ENCODE data around the gene PTS.
"Not testable (repeated sequence)": the region's sequence is repeated elsewhere in the genome, so short reads cannot be mapped to it uniquely, and the experiment has no call there.

PTS gene

DNA sequence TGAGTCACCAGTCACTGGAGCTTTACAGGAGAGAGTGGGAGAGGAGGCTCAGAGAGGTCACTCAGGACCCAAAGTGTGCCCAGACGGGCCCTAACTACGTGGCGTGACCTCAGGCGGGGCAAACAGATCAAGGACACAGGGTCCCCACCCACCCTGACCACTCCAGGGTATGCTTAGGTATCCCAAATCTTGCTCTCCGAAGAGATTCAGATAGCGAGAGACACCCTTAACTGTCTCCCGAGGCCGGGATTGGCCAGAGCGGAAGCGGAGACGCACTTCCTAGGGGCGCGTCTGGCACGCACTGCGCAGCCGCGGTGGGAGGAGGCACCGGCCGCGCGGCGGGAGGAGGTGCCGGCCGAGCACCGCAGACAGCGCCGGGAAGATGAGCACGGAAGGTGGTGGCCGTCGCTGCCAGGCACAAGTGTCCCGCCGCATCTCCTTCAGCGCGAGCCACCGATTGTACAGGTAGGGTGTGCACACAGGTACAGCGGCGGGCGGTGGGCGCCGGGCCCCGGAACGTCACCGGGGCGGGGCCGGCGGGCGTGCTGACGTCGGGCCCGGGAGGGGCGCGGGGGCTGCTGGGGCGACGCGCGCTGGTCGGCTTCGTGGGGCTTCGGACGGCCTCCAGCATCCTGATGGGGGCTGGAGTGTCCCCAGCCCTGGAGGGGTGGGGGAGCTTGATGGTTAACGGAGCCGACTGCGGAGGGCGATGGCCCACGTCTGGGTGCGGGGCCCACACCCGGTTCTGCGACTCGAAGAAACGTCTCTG, at the start of gene PTS:
TSS of gene PTS (plus strand) at position 367 of the 769 bp plus-strand sequence. CDS start at position 383, 16 bp downstream.
- DNase-seq, result peak; percentile 79

DNA sequence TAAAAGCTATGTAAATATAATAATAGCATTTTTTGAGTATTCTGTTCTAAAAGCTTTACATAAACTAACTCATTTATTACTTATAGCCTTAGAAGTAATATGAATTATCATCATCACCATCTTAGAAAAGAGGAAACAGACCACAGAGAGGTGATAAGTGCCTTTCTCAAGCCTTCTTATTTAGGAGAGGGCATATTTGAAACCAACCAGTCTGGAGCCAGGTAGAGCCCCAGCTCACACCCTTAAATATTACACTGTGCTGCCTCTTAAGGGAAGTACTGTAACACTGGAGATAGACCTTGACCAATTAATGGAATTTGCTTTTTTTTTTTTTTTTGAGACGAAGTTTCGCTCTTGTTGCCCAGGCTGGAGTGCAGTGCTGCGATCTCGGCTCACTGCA, 48.6 kb upstream of the PTS start:
- DNase-seq, result no peak

DNA sequence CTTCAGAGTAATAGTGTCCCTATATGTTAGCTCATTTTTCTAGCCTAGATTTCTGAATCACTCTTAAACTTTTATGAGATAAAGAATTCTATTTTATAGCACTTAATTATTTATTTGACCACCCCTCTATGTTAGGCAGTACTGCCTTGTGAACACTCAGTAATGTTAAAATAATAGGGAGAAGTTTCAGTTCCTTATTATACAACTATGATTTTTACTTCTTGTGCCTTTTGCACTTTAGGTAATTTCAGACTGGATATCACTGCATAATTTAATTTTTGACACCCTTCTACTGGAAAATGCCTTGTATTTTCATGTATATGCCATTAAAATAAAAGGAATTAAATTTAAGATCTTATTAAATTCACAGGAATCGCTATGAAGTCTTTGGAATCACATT, 47.8 kb upstream of the PTS start:
- no peak for DNase-seq

DNA sequence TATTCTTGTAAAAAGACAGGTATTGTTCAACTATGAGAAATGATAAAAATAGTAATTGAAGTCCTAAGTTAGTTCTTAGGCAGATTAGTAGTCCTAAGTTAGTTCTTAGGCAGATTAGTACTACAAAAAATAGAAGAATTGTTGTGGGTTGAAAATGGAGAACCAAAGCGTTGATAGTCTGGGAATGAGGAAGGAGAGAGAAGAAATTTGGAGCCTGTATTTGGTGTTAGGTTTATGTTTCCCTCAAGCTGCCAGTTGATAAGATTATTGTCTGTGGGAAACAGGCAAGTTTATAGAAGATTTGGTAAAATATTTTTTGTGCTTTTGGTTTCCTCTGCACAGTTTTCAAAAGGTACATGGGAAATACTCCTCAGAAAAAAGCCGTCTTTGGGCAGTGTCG, 47.3 kb upstream of the PTS start:
- no peak for DNase-seq

DNA sequence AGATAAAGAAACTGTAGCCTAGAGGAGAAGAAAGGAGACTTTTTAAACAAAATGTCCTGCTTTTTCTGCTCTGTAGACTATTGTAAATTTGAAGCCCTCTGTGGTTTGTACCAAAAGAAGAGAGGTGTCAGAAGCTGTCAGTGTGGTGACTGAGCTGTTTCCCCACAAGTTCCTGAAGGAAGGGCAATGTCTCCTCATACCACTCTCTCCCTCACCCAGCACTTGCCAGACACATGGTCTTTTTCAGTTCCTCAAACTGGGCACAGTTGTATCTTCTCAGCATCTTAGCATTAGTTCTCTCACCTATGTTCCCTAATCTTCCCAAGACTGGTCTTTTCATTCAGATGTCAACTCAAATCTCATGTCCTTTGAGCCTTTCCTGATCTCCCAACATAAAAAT, 46.6 kb upstream of the PTS start:
- peak; percentile 84 for DNase-seq

DNA sequence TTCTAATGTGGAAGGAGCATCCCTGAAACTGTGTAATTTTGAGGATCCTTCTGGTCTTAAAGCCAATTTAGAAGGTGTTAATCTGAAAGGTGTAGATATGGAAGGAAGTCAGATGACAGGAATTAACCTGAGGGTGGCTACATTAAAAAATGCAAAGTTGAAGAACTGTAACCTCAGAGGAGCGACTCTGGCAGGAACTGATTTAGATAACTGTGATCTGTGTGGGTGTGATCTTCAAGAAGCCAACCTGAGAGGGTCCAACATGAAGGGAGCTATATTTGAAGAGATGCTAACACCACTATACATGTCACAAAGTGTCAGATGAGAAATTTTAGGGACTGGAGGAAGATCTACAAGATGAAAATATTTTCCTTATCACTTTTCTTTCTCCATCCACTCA, 43.4 kb upstream of the PTS start:
- no peak for DNase-seq

DNA sequence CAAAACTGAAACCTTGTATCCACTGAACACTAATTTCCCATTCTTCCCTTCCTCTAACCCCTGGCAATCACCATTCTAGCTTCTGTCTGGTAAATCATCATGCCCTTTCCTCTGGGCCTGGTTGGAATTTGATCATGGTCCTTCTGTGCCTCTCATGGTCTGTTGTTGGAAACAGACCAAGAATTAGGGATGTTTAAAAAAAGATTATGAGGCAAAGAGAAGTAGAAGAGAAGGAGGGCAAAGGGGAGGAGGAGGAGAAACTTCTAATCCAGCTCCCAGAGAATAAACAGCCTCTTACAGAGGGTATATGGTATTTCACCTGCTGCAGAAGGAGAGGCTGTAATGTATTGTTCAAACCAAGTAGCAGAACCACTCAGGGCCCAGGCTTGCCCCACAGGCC, 40.3 kb upstream of the PTS start:
- no peak for DNase-seq

DNA sequence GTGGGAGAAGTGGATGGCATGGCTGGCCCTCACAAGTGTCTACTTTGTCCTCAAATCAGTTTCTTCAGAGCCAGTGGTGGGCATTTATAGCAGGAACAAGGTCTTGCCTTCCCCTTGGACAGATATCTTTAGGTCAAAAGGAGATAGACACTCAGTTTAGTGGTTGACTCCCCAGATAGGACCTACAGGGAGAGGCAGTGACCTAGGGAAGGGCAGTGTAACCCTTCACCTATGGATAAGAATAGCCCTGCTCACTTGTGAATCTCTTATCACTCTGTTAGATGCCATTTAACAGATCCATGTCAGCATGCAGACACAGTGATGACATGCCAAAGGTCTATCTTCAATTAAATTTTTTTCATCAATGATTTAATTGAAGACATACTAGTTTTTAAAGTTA, 39.9 kb upstream of the PTS start:
- no peak for DNase-seq

DNA sequence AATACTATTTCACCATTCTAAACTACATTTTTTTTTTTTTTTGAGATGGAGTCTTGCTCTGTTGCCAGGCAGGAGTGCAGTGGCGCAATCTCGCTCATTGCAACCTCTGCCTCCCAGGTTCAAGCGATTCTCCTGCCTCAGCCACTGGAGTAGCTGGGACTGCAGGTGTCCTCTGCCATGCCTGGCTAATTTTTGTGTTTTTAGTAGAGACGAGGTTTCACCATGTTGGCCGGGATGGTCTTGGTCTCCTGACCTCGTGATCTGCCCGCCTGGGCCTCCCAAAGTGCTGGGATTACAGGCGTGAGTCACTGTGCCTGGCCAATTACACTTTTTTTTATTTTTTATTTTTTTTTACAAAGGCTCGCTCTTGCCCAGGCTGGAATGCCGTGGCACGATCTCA, 31.1 kb upstream of the PTS start:
- not testable (repeated sequence) for DNase-seq

DNA sequence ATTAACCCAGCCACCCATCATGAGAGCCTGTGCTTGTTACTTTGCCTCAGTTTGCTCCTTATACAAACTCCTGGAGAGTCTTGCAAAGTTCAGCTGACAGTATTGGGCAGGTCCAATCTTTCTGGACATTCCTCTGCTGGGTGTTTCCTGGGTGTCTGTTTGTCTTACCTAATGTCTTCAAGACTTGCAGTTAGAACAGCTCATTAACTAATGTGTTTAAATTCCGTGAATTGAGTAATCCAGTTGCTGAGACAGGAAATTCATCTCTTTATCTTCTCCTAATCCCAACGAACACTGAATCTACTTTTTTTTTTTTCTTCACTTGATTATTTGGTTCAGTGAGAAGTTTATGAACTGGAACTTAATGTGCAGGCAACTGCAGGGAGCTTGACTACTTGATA, 30.3 kb upstream of the PTS start:
- no peak for DNase-seq

DNA sequence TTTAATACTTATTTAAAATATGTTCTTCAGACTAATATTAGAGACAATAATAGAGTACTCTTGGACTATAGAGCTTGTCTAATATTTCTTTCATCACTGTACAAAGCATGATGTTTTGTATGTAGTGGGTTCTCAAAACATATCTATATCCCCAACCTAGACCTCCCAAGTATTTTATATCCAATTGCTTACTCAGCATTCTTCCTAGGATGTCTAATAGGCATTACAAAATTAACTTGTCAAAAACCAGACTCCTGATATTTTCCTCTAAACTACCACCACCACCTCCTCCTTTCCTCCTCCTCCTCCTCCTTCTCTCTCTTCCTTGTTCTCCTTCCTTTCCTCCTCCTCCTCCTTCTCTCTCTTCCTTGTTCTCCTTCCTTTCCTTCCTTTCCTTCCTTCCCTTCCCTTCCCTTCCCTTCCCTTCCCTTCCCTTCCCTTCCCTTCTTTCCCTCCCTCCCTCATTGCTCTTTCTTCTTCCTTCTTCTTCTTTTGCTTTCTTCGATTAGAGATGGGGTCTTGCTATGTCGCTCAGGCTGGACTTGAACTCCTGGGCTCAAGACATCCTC, 29.6 kb upstream of the PTS start:
- no peak for DNase-seq

DNA sequence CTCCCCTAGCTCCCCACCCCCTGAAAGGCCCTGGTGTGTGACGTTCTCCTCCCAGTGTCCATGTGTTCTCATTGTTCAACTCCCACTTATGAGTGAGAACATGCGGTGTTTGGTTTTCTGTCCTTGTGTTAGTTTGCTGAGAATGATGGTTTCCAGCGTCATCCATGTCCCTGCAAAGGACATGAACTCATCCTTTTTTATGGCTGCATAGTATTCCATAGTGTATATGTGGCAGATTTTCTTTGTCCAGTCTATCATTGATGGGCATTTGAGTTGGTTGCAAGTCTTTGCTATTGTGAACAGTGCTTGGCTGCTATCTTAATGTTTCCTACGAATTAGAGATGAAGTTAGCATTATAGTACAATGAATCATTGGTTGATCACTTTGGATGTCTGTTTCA, 27.1 kb upstream of the PTS start:
- not testable (repeated sequence) for DNase-seq

DNA sequence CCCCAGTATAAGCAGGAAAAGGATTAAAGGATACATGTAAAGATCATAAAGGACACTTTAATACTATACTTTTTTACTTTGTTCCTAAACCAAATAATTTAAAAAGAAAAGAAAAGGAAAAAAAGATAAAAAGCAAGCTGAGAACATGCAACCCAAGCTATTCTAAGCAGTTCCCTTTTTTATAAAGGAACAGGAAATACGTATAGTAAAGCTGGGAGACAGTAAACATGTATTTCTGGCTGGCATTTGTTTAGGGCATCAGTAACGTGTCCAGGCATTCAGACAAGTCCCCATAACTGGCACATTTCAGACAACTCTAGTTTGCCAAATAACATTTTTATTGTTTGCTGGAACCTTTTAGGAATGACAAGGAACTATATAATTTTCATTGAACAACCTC, 26.0 kb upstream of the PTS start:
- no peak for DNase-seq

DNA sequence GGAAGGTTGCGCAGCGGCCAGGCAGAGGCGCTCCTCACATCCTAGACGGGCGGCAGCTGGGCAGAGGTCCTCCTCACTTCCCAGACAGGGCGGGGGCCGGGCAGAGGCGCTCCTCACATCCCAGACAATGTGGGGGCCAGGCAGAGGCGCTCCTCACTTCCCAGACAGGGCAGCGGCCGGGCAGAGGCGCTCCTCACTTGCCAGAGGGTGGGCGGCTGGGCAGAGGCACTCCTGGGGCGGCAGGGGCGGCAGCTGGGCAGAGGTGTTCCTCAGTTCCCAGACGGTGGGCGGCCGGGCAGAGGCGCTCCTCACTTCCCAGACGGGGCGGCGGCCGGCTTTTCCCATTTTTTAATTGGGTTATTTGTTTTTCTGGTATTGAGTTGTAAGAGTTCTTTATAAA, 20.2 kb upstream of the PTS start:
- no peak for DNase-seq

DNA sequence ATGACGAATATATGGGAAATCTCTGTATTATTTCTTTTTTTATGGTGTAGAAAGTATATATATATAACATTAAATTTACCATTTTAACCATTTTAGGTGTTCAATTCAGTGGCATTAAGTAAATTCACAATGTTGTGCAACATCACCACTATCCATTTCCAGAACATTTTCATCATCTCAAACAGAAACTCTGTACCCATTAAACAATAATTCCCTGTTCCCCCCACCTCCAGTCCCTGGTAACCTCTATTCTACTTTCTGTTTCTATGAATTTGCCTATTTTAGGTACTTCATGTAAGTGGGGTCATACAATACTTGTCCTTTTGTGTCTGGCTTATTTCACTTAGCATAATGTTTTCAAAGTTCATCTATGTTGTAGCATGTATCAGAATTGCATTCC, 15.3 kb upstream of the PTS start:
- DNase-seq, result no peak

DNA sequence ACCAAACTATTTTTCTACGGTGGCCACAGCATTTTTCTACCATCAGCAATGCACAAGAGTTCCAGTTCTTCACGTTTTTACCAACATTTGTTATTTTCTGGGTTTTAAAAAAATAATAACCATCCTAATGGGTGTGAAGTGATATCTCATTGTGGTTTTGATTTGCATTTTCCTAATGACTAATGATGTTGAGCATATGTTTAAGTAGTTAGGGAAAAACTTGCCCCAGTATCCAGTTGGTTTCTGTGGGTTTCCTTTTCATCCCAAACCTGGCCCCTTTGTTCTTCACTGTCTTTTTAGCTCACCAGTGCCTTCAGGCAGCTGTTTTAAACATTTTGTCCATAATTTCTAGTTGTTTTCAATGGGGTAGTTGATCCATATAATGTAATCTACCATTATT, 14.7 kb upstream of the PTS start:
- no peak for DNase-seq

DNA sequence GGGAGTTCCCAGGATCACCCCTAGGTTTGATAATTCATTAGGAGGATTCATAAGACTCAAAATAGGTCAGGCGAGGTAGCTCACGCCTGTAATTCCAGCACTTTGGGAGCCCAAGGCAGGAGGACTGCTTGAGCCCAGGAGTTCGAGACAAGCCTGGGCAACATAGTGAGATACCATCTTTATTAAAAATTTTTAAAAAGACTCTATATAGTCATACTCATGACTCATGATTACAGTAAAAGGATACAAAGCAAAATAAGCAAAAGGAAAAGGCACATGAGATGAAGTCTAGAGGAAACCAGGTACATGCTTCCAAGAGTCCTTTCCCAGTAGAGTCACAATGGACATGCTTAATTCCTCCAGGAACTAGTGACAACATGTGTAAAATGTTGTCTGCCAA, 13.9 kb upstream of the PTS start:
- no peak for DNase-seq

DNA sequence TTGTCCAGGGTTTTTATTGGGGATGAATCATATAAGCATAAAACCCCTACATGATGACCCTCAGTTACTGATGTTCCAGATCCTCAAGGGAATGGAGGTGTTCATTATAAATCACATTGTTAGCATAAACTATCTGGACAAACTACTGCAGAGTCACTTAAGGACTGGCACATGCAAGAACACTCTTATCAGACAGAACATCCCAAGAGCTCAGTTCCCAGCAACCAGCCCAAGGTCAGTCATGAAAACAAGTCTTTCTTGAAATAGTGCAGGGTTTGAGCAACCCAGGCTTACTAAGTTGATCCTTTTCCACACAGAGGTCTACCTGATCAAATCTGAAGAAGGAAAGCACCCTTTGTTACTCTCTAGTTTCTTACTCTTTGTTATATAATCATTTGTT, 13.5 kb upstream of the PTS start:
- DNase-seq, result no peak

DNA sequence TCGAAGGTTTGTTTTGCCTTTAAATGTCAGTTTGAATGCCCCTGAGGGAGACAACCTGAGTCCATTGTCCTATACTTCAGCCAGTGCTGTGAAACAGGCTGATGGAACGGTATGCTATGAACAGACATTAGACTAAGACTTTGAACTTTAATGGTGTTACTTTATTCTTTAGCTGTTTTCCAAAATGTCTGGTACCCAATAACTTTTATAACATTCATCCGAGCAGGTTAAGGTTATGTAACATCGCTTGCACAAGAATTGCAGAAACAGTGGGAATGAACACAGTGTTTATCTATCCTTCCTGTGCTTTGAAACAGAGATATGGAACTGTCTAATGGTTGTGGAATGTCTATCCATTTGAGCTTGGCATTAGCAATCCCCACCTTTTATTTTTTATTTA, 12.5 kb upstream of the PTS start:
- no peak for DNase-seq

DNA sequence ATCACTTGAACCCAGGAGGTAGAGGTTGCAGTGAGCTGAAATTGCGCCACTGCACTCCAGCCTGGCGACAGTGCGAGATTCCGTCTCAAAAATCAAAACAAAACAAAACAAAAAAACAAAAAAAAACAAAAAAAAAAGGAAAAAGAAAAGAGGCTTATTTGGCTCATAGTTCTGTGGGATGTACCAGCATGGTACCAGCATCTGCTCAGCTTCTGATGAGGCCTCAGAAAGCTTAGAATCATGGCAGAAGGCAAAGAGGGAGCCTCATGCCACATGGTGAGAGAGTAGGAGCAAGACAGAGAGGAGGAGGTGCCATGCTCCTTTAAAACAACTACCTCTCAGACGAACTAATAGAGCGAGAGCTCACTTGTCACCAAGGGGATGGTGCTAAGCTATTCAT, 10.6 kb upstream of the PTS start:
- DNase-seq, result no peak

DNA sequence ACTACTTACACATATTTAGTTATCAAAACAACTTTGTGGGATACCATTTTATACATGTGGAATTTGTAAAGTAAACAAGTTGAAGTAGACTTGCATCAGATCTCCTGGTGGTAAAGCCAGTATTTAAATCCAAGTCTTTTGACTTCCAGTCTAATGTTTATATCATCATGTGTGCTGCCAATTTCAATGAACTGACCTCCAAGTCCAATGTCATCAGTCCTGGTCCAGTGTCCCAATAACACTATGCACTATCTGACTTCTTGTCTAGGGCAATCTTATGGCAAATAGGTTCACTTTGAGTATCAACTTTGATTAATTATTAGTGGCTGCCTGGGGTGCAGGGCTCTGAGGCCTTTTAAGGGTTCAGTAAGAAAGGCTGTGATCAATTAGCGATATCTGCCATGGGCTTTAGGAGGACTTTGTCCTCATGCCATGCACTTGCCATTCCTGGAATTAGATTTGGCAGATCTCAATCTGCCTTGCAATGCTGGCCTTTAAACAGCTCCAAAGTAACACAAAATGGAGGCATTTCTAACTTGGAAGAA, 9.6 kb upstream of the PTS start:
- DNase-seq, result no peak

DNA sequence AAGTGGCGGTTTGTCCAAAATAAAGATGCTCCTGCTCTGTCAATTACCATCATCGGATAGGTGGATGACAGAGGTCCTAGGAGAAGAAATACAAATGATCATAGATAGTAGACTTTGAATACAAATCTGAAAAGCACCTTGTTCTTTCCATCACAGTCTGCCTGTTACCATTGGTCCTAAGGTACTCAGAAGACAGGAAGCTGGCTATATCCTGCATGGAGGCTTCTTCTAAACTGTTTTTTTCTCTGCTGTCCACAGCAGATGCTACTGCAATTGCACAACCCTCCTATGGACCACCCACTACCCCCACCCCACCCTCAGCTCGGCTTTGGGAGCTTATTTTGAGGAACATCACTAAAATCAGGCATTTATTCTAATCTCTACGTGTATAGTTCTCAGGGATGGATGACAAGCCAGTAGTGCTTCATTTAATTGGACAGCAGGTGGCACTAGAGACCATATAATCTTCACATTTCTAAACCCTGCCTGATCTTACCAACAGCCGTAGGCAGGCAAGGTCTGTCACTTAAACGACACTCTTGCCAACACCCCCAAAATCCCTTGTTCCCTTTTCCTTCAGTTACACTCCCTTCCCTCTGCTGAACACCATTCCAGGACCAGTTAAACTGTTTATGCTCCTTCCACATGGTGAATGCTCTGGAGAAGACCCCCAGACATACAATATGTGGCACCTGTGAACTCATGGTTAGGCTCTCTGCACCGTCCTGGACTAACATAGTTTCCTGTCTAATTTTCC, 6.6 kb upstream of the PTS start:
- peak; percentile 61 for DNase-seq

DNA sequence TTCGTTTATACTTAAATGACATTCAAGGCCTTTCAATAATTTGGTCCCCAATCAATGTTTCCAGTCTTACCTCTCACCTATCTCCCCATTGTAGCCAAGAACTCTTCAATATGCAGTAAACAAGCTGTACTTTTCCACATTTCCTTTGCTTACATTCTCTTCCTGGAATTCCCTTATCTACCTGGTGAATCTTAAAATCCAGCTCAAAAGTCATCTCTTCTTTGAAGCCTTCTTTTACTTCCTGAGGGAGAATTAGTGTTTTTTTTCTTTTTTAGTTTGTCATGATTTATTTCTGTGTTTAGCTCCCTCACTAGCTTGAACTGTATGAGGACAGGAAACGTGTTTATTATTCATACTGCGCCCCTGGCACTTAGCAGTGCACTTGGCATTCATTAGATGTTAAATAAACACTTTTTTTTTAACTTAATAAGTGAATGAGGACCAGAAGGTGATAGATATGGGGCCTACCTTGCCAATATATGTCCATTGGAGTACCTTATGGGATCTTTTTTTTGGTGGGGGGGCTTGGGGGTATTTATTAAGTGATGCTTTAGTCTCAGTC, 4.9 kb upstream of the PTS start:
- DNase-seq, result no peak

DNA sequence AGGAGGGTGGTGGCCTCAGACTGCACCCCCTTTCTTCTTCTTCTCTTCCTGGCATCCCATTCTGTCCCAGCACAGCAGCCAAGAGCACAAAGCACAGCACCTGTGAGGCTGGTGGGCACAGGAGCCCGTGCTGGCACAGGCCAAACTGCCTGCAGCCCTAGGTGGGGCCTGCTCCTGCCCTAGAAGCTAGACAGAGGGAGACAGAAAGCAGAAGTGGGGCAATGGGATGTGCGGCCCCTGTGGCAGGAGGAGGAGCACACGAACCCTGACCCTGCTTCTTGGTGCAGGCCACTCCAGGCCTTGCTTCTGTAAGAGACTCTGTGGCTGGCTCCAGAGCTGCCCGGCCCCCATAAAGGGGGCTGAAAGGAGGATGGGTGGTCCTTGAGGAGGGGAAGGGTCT, 3.9 kb upstream of the PTS start:
- no peak for DNase-seq

Data from GDM1 (cell line).